Suppressor macrophage treated with lipopolysaccharide for 1 hour (primary cell): ENCODE data around the gene ANAPC5.
"Not testable (repeated sequence)": the region's sequence is repeated elsewhere in the genome, so short reads cannot be mapped to it uniquely, and the experiment has no call there.

Experiments used
- DNase-seq, 3 donors: peaks; one replicate each; pipeline ENCODE4 v3.0.0-alpha.2; 2020 to 2022

Gene ANAPC5

DNA sequence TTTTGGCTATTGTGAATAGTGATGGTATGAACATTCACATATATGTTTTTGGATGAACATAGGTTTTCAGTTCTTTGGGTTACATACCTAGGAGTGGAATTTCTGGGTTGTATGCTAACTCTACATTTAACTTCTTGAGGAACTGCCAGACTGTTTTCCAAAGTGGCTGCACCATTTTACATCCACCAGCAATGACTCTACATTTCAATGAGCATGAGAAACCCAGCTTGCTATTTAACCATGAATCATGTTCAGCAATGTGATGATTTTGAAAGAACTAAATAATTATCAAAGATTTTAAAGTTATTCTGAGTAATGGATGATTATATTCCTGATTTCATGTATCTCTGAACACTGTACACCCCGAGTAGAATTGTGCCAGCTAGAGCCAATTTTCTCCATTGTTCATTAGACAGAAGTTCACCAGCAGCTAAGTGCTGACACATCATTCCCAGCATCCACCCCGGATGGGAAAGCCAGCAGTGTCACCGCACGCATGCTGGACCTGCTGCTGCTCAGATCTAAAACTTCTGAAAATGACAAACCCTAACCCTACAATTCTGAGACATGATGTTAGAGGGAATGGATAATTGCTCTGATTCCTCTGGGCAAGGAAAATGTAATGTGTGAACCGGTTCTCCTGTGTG lies 13.3 kb upstream of the ANAPC5 start:
- no peak for DNase-seq

DNA sequence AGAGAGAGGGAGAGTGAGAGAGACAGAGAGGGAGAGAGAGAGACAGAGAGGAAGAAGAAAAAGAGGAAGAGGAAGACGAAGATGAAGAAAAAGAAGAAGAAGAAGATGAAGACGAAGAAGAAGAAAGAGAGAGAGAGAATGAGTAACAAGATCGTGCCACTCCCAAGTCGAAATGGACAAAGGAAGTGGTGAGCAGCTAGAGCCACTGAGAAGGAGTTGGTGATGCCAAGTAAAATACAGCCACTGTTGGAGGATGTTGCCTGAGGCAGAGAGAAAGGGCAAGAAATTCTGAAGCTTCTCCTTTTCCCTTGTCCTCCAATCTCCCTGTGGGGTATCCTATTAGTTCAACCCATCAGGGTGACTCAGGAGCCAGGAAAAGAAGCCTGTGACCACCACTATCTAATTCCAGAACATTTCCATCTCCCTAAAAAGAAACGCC lies 12.5 kb upstream of the ANAPC5 start:
- DNase-seq: peak in 2 of 3 donors; percentile 24 to 25

- no peak for DNase-seq
These were observed 5.9 kb upstream of the ANAPC5 start for GRCh38 chr12:121358073-121358472.

DNA sequence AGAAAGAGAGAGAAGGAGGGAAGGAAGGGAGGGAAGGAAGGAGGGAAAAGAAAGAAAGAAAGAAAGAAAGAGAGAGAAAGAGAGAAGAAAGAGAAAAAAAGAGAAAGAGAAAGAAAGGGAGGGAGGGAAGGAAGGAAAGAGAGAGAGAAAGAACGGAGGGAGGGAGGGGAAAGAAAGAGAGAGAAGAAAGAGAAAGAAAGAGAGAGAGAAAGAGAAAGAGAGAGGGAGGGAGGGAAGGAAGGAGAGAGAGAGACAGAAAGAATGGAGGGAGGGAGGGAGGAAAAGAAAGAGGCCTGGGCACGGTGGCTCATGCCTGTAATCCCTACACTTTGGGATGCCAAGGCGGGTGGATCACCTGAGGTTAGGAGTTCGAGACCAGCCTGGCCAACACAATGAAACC lies 5.1 kb upstream of the ANAPC5 start:
- DNase-seq: no peak

DNA sequence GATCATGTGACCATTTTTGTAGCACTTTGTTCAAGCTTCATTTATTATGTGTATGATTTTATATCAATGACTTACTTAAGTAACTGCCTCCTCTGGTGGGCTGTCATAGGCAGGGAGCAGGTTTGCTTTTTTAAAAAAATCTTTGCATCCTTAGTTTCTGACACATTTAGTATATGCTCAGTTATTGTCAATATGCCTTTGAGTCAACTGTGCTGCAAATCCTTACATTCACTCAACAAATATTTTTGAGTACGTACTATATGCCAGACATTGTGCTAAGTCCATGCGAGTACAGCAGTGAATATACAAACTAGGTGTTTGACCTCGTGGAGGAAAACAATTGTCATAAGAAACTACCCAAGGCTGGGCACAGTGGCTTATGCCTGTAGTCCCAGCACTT lies 4.4 kb upstream of the ANAPC5 start:
- no peak for DNase-seq

- no peak for DNase-seq
These were observed 3.6 kb upstream of the ANAPC5 start for GRCh38 chr12:121355818-121356217.

DNA sequence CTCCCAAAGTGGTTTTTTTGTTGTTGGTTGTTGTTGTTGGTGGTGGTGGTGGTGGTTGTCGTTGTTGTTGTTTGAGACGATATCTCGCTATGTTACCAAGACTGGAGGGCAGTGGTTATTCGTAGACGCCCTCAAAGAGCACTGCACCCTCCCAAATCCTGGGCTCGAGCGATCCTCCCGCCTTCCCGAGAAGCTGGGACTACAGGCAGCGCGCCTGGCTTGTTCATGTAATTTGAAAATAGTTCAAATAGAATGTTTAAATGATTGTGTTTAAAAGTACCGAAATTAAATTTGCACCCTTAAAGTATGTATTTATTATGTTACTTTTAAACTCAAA lies 439 bp upstream of the ANAPC5 start:
- DNase-seq: no peak

- DNase-seq: no peak
These were observed 5.5 kb downstream of the ANAPC5 start for GRCh38 chr12:121346747-121347146.

DNA sequence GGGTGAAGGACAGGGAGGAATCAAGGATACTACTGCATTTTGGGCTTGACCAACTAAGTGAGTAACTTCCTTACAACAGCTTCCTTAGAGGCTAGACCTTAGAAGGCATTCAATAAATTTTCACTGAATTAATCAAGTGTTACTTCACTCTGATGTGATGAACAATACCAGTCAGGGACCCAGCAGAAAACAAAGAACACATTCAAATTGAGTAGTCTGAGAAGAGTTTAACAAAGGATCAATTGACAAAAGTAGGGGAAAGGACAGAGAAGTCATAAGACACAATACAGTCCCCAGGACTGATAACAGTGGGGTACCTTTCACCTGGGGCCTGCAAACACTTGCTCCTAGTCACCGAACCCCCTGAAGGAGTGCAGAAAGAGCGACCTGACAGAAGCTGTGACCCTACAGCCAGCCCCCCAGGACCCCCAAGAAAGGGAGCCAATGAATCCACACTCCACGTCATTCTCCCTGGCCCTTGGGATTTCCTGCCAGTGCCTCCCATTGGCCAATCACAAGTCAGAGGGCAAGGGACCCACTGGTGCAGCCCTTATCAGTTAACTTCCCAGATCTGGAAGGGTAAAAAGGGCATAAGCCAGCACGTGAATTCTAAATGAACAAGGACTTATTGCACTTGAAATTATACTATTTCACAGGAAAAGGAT lies 6.9 kb downstream of the ANAPC5 start:
- DNase-seq: no peak

DNA sequence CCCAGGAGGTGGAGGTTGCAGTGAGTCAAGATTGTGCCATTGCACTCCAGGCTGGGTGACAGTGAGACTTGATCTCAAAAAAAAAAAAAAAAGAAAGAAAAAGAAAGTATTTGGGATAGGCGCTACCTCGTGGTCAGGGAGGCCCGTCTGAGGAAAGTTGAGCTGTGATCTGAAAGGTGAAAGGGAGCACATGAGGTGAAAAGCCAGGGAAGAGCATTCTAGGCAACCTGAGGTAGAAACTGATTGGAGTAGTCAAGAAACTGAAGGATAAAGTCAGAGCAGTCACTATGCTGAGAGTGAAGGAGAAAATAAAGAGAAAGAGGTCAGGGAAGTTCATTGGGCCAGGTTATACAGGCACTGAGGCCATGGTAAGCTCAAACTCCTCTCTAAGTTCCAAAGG lies 7.7 kb downstream of the ANAPC5 start:
- no peak for DNase-seq

- DNase-seq: no peak
These were observed 14.8 kb downstream of the ANAPC5 start for GRCh38 chr12:121337416-121337815.

DNA sequence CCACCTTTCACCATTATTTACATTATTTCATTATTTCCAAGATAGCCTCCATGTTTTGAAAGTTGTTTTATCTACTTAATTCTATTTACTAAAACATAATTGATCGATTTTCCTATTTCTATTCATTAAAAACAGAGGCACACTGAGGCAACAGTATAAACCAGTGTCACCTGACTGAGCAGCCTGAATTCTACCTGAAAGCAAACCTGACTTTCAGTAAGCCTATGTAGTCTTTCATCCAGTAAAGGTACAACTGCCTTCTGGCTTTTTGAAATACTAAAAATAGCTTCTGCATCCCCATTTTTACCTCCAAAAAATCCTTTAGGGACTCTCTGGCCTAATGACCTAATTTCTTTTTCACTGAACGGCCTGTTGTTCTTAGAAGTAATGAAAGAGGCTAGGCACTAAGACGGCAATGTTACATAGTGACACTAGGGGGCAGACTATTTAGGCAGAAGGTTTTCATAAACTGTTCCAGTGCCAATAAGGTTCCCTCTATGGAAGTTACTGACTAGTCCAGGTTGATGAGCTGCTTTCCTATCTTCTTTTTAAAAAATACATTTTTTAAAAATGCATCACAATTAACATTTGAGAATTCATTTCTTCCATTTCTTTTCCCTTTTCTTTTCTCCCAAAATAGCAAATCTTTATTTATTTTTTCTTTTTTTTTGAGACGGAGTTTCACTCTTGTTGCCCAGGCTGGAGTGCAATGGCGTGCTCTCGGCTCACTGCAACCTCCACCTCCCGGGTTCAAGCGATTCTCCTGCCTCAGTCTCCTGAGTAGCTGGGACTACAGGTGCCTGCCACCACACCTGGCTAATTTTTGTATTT lies 17.5 kb downstream of the ANAPC5 start:
- peak; percentile 74 to 88 (median 79) for DNase-seq

- no peak for DNase-seq
These were observed 18.5 kb downstream of the ANAPC5 start for GRCh38 chr12:121333747-121334146.

DNA sequence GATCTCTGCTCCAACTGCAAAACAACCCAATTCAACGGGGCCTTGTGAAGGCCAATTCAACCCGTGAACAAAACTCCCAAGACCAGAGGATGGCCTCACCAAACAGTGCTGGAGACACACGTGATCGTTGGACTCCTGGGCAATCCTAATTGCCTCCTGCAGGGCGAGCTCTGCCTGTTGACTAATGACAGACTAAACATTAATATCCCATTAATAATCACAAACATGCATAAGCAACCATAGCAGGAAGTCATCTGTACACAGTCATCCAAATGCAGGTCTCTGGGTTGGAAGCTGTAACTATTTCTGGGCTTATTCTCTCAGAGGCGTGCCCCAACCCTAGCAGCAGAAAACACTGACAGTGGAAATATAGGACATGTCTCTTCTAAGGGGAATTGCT lies 21.0 kb downstream of the ANAPC5 start:
- no peak for DNase-seq

- no peak for DNase-seq
These were observed 21.5 kb downstream of the ANAPC5 start for GRCh38 chr12:121330692-121331091.

DNA sequence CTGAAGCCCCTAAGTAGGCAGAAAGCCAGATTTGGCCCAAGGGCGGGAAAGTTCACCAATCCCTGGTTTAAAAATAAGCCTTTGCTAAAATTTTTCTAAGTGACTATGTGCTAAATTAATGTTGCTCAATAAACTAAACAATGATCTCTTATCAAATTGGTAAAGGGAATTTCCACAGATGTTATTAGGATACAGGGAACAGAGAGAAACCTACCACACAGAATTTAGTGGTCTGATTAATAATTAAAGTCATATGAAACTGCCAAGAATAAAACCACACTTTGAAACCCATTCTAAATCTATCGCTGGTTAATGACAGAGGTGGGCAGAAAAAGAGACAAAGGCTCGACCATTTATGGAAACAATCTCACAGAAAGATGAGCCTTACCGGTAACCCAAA lies 22.0 kb downstream of the ANAPC5 start:
- DNase-seq: no peak

GRCh38 chr12:121328620-121329019 lies 23.6 kb downstream of the ANAPC5 start:
- DNase-seq: no peak

DNA sequence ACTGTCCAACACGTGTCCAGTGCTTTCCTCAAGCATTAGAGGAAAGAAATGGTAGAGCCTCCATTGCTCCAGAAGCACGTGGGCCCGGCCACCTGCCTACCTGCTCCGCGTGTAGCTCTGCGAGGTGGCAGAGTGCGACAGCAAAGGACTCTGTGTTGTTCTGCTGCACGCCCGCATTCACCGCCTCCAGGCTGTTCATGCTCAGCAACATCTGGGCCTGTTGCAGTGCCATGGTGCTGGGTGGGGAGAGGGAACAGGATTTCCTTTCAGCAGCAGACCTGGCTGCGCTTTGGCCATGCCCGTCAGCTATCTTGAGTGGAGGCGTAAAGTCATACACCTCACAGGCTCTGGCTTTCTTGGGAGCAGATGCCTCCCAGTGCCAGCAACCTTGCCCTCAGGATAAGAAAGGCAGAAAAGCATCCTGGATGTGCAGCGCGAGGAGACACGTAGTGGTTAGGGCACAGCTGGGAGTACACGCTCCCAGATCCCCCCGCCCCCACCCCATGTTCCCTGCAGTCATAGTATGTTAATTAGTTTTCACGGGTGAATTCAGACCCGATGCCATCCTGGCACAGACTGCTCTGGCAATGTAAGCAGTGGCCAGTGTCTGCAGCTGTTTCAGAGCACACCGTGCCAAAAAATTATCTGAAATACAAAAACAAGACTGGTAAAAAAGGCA lies 25.1 kb downstream of the ANAPC5 start:
- no peak for DNase-seq

- peak; percentile 57 to 75 (median 69) for DNase-seq
These were observed 26.3 kb downstream of the ANAPC5 start for GRCh38 chr12:121325922-121326396.

GRCh38 chr12:121323908-121324307 lies 28.3 kb downstream of the ANAPC5 start:
- DNase-seq: no peak

DNA sequence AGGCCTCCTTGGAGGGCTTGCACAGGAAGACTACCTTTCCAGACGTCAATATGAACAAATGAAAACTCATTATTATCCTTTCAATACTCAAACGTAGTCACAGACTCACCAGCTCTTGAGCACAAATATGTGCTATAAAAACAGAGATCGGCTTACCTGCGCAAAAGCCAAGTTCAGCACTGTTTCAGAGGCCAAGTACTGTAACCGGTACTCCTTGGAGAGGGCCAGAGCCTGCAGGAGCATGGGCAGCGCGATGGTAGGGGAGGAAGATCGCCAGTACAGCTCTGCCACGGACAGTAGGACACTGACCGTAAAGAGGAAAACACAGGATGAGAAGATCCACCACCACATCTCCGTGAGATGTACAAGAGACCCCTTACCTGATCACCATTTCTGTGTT lies 34.1 kb downstream of the ANAPC5 start:
- DNase-seq: no peak

DNA sequence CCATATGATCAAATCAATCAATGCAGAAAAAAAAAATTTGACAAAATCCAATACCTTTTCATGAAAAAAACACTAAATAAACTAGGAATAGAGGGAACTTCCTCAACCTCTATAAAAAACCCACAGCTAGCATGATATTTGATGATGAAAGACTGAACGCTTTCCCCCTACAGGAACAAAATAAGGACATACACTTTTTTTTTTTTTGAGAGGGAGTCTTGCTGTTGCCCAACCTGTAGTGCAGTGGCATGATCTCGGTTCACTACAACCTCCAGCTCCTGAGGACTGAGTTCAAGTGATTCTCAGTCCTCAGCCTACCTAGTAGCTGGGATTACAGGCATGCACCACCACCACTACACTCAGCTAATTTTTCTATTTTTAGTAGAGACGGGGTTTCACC lies 37.8 kb downstream of the ANAPC5 start:
- DNase-seq: peak; percentile 55 to 80 (median 70)

DNA sequence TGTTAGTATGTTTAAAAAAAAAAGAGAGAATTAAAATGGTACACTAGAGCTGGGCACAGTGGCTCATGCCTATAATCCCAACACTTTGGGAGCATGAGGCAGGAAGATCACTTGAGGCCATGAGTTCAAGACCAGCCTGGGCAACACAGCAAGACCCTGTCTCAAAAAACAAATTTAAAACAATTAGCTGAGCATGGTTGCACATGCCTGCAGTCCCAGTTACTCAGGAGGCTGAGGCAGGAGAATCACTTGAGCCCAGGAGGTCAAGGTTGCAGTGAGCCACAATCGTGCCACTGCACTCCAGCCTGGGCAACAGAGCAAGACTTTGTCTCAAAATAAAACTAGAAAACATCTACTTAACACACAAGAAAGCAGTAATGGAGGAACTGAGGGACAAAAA lies 42.0 kb downstream of the ANAPC5 start:
- DNase-seq: not testable (repeated sequence)
